Amniotic stem cell (primary cell): Measurements from ENCODE around the gene WDR6.
A peak's percentile ranks its signal among the peaks of the same experiment; 100 is the strongest.

Experiments
- DNase-seq: peaks from one replicate; lab custom pipeline; 2025; lab: John Stamatoyannopoulos, UW

WDR6 gene, protein sequence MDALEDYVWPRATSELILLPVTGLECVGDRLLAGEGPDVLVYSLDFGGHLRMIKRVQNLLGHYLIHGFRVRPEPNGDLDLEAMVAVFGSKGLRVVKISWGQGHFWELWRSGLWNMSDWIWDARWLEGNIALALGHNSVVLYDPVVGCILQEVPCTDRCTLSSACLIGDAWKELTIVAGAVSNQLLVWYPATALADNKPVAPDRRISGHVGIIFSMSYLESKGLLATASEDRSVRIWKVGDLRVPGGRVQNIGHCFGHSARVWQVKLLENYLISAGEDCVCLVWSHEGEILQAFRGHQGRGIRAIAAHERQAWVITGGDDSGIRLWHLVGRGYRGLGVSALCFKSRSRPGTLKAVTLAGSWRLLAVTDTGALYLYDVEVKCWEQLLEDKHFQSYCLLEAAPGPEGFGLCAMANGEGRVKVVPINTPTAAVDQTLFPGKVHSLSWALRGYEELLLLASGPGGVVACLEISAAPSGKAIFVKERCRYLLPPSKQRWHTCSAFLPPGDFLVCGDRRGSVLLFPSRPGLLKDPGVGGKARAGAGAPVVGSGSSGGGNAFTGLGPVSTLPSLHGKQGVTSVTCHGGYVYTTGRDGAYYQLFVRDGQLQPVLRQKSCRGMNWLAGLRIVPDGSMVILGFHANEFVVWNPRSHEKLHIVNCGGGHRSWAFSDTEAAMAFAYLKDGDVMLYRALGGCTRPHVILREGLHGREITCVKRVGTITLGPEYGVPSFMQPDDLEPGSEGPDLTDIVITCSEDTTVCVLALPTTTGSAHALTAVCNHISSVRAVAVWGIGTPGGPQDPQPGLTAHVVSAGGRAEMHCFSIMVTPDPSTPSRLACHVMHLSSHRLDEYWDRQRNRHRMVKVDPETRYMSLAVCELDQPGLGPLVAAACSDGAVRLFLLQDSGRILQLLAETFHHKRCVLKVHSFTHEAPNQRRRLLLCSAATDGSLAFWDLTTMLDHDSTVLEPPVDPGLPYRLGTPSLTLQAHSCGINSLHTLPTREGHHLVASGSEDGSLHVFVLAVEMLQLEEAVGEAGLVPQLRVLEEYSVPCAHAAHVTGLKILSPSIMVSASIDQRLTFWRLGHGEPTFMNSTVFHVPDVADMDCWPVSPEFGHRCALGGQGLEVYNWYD

GRCh38 chr3:49007068-49007770 is at the start of gene WDR6:
WDR6 (plus strand) TSS chr3:49007391; CDS start chr3:49007432, 41 bp downstream.
- DNase-seq = peak; percentile 84

GRCh38 chr3:48960841-48961413 is 46.3 kb upstream of the WDR6 start:
- DNase-seq = no peak

- DNase-seq = no peak
Measured at GRCh38 chr3:48962340-48962739, 44.9 kb upstream of the WDR6 start.

DNA sequence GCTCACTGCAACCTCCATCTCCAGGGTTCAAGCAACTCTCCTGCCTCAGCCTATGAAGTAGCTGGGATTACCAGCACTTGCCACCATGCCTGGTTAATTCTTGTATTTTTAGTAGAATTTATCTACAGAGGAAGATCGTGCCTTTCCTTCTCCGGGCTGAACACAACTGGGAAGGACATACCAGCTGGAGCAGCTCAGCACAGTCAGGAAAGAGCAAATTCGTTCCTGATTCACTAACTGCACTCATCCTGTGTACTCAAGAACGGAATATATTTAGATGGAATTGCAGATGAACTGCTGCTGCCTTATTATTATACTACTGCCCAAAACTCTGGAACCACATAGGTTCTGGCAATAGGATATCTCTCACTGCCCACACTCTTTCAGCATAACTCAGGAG is 44.3 kb upstream of the WDR6 start:
- no peak for DNase-seq

DNA sequence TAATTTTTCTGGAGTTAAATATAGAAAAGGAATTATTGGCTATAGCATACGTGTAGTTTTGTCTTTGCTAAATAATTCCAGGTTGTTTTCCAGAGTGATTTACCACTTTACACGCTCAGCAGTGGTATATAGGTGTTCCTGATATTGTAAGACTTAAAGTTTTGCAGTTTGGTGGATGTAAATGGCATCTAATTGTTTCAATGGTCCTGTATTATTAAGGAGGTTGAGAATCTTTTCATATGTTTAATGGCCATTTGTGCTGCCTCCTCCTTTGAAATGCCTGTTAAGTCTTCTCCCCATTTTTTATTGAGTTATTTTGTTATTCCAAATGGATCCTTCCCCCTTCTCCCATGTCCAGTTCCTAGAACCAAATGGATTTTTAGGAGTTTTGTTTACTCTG is 43.6 kb upstream of the WDR6 start:
- no peak for DNase-seq

DNA sequence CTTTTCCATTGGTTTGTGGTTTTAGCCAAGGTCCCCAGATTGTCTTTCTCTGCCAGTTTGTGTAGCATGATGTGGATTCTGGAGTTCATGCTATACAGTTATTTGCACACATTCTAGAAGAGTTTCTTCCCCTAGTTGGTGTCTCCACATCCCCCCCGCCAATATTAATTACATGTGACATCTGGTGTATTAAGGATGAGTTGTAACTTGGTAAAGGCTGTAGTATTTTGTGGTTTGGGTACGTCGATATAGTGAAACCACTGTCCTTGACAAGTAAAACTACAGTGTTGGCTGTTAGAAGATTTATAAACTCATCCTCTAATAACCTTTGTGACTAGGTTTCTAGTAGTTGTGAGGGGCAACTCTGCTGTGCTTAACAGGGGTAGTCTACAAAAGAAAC is 40.8 kb upstream of the WDR6 start:
- no peak for DNase-seq

DNA sequence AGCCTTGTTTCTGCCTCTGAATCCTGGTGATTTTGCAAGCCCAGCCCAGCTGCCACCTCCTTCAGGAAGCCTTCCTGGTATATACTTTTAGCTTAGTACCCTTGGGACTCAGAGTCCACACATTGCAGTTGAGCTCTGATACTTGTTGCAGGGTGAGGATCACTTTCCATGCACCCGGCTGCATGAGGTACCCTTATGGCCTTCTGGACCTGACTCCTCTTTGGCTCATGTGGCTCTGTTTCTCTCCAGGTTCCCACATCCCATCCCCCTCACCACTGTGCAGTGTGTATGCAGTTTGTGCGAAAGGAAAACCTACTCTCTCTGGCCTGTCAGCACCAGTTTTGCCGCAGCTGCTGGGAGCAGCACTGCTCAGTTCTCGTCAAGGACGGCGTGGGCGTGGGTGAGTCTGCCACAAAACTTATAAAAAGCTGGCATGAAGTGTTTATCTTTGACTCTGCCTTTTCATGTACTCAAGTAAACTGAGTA is 40.3 kb upstream of the WDR6 start:
- DNase-seq = no peak

DNA sequence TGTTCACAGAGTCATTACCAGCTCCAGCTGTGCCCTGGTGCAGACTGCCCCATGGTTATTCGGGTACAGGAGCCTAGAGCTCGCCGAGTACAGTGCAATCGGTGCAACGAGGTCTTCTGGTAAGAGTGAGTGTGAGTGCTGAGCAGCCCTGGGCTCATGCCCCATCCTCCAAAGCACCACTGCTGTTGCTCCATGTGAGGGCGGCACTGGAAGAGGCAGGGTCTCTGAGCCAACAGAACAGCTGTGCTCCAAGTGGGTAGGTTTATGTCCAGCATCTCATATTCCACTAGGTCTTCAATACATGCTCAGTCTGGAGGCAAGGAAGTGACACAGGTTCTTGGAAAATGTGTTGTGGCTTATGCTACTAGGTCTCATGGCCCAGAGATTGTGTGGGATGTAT is 36.6 kb upstream of the WDR6 start:
- DNase-seq = no peak

- no peak for DNase-seq
Measured at GRCh38 chr3:48974076-48974864, 32.9 kb upstream of the WDR6 start.

- DNase-seq = no peak
Measured at GRCh38 chr3:48979451-48979850, 27.7 kb upstream of the WDR6 start.

GRCh38 chr3:48980295-48980694 is 26.9 kb upstream of the WDR6 start:
- DNase-seq = no peak

DNA sequence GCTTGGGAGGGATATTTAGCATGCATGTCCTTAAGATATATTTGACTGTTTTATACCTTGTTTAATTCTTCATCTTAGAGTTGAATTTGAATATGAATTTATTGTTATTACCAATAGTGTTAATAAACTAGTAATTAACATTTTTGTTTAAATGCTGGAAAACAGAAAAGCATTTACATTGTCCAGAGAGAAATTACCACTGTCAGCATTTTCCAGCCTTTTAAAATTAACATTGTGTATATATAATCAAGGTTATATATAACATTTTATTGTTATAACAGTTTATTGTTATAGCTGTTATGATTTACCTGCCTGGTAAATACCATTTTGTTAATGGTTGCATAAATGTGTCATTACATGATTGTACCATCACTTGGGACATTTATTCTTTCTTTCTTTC is 25.2 kb upstream of the WDR6 start:
- DNase-seq = no peak

DNA sequence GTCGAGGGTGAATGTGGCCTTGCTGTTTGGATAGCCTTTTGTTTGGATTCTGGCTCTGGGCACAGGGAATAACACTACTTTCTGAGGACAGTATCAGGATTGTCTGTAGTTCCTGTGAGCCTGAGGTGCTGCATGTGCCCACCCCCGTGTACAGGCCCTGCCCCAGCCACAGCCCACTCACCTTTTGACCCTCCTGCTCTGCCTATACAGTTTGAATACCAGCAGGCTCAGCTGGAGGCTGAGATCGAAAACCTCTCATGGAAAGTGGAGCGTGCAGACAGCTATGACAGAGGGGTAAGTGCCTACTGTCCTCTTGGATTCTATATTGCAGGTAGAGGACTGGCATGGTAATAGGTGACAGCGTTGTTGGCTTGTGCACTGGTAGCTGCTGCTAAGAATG is 24.5 kb upstream of the WDR6 start:
- no peak for DNase-seq

DNA sequence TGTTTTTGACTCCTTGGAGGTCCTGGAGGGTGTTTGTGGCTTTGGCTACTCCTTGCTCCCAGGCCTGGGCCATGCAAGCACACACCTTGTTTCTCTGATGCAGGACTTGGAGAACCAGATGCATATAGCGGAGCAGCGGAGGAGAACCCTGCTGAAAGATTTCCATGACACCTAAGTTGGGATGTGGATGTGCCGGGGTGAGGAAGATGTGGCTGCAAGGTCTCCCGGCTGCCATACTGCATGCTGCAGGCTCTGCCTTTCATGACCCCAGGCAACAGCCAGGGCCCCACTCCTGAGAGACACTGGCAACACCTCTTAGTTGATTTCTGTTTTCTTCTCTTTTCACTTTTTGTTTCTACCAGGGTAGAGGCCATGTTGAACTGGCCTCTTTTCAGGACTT is 24.1 kb upstream of the WDR6 start:
- DNase-seq = no peak

DNA sequence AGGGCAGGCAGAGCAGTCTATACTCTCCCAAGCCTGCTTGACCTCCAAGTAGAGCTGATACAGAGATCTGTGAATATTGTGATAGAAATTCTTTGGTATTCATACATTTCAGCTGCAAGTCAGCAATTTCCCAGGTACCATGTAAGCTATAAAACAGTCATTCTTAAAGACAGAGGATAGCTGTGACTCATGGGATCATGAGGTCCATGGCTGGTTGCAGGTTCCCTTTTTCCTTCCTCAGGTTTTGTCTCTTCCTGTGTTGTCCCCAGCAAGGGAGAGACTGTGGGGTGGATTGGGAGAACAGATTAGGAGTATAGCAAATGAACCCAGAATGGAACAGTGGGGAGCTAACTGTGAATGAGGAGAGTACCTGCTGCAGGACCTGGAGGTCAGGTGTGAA is 22.5 kb upstream of the WDR6 start:
- no peak for DNase-seq

DNA sequence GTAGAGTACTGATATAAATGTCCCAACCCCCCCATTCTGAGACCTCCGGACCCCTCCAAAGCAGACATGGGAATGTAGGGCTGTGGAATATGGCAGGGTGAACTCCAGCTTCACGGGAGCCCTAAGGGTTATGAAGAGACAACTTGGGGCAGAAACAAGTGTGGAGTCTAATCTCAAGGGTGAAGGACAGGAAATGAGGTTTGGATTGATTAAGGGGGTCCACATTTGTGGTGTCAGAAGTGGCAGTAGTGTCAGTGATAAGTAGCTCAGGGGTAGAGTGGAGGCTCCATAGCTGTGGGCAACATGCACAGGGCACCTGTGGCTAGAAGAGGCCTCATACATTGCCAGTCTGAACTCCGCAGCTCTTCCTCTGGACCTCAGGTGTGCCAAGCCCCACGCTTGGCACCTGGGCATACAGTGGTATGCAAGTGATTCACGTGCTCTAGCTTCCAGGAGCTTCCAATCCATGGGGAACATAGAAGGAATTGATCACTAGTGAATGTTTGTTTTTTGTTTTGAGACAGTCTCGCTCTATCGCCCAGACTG is 21.3 kb upstream of the WDR6 start:
- DNase-seq = no peak

DNA sequence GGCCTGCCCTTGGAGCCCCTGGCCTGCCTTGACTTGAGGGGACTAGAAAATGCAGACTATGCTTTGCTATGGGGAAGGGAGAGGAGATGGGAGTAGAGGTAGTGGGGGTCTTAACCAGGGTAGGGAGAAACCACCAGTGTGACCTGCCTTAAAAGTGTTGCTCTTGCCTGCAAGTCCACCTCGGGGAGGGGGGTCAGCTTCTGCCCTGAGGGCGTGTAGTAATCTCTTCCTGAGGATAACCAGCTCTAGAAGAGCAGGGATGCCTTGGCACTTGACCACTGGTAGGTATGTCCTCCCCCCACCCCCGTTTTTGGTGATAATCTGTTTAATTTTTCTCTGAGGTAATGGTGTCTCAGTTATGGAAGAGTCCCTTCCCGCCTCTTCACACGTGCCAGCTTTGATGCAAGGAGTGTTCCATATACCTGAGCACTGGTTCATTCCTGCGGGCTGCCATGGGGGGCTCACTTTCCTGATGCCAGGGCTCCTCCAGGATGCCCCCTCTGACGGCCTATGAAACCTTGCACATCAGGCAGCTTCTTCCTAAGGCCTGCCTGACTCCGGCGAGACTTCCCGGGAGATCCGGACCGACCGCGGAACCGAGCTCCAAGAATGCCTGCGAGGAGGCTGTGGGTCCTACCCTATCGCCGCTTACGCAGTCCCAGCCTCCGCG is 17.9 kb upstream of the WDR6 start:
- DNase-seq = no peak

GRCh38 chr3:48989796-48990635 is 17.2 kb upstream of the WDR6 start, which contains the start of gene P4HTM:
P4HTM (plus strand) TSS chr3:48990241; CDS start chr3:48990257, 16 bp downstream.
- DNase-seq = peak; percentile 89
